Neural cell (in vitro differentiated cells): ENCODE data around the gene PTPRF. TPM values are rescaled to one million over a fixed set of nuclear protein-coding genes. Genes with fewer than 3 reads are reported as not detected.

ENCODE experiments used
- H2AFZ ChIP-seq: fragments of 200-600, 300-800 bp; sonication (generic), shearing (Covaris generic); 2 replicates; pipeline ENCODE4 v1.6.0; 2014; ENCODE audit warnings: low read depth, mild to moderate bottlenecking, antibody characterized with exemption, low read length, moderate library complexity
- H3F3A ChIP-seq: fragments of 200-600 bp; shearing (Covaris generic); 2 replicates; pipeline ENCODE4 v1.6.1; 2016; ENCODE audit warnings: mild to moderate bottlenecking, moderate library complexity, mixed read lengths, antibody characterized with exemption, low read length; ENCODE audit not compliant: insufficient read depth, poor library complexity, severe bottlenecking
- H3K27ac ChIP-seq: fragments of 200-600, 300-800 bp; sonication (generic), shearing (Covaris generic); 2 replicates; pipeline ENCODE4 v1.5.1; 2014; ENCODE audit warnings: mild to moderate bottlenecking, low read length, moderate library complexity
- H3K27me3 ChIP-seq: fragments of 300-800, 200-600 bp; sonication (generic), shearing (Covaris generic); 2 replicates; pipeline ENCODE4 v1.6.0; 2014; ENCODE audit warnings: mild to moderate bottlenecking, low read depth, low read length, moderate library complexity; ENCODE audit not compliant: insufficient read depth
- H3K36me3 ChIP-seq: fragments of 300-800, 200-600 bp; sonication (generic), shearing (Covaris generic); 2 replicates; pipeline ENCODE4 v1.5.1; 2014; ENCODE audit warnings: mild to moderate bottlenecking, antibody characterized with exemption, low read length, moderate library complexity; ENCODE audit not compliant: insufficient read depth
- H3K4me2 ChIP-seq: fragments of 300-800, 200-600 bp; sonication (generic), shearing (Covaris generic); 2 replicates; pipeline ENCODE4 v1.6.0; 2014; ENCODE audit warnings: mild to moderate bottlenecking, low read length
- H3K4me3 ChIP-seq: fragments of 300-800, 200-600 bp; sonication (generic), shearing (Covaris generic); 2 replicates; pipeline ENCODE4 v1.5.1; 2014; ENCODE audit warnings: mild to moderate bottlenecking, low read length, moderate library complexity
- H3K79me2 ChIP-seq: fragments of 200-600 bp; shearing (Covaris generic); replicated peaks from 2 replicates; pipeline ENCODE4 v1.6.0; 2014; ENCODE audit warnings: mild to moderate bottlenecking, low read length, moderate library complexity; ENCODE audit not compliant: insufficient read depth
- H3K9ac ChIP-seq: fragments of 300-800, 200-600 bp; sonication (generic), shearing (Covaris generic); 2 replicates; pipeline ENCODE4 v1.6.1; 2016; ENCODE audit warnings: mild to moderate bottlenecking, low read length, mixed read lengths
- H3K9me2 ChIP-seq: fragments of 200-600 bp; shearing (Covaris generic); 2 replicates; pipeline ENCODE4 v1.6.1; 2016; ENCODE audit warnings: mild to moderate bottlenecking, low read length, mixed read lengths; ENCODE audit not compliant: insufficient read depth
- H3K9me3 ChIP-seq: fragments of 200-600, 300-800 bp; sonication (generic), shearing (Covaris generic); 2 replicates; pipeline ENCODE4 v1.6.1; 2016; ENCODE audit warnings: mild to moderate bottlenecking, mixed run types, low read length, moderate library complexity, mixed read lengths
- H4K20me1 ChIP-seq: fragments of 200-600 bp; shearing (Covaris generic); 2 replicates; pipeline ENCODE4 v1.6.1; 2016; ENCODE audit warnings: mild to moderate bottlenecking, mixed run types; ENCODE audit not compliant: insufficient read depth
- CTCF ChIP-seq: fragments of 450-650 bp; IDR thresholded peaks from 2 replicates; pipeline ENCODE4 v1.5.1; 2014; ENCODE audit warnings: antibody characterized with exemption, mild to moderate bottlenecking, moderate library complexity; ENCODE audit not compliant: poor library complexity, severe bottlenecking
- EP300 ChIP-seq: fragments of 450-650 bp; conservative IDR thresholded peaks from 2 replicates; pipeline ENCODE4 v1.6.1; 2014; ENCODE audit warnings: antibody characterized with exemption, mild to moderate bottlenecking, moderate library complexity; ENCODE audit not compliant: poor library complexity, severe bottlenecking
- EZH2 ChIP-seq: fragments of 200-600, 300-800 bp; shearing (Covaris generic), sonication (generic); IDR thresholded peaks from 2 replicates; pipeline ENCODE4 v1.6.1; 2014; ENCODE audit warnings: antibody characterized with exemption, low read length, borderline replicate concordance, mild to moderate bottlenecking; ENCODE audit not compliant: insufficient read depth, poor library complexity, severe bottlenecking
- MXI1 ChIP-seq: fragments of 450-650 bp; conservative IDR thresholded peaks from 2 replicates; pipeline ENCODE4 v1.6.1; 2014; ENCODE audit warnings: antibody characterized with exemption, mild to moderate bottlenecking; ENCODE audit not compliant: poor library complexity, severe bottlenecking
- POLR2AphosphoS5 ChIP-seq: IDR thresholded peaks from 2 replicates; pipeline ENCODE4 v1.6.1; 2012
- RAD21 ChIP-seq: fragments of 450-650 bp; conservative IDR thresholded peaks from 2 replicates; pipeline ENCODE4 v1.6.1; 2014; ENCODE audit warnings: antibody characterized with exemption, mild to moderate bottlenecking, moderate library complexity
- REST ChIP-seq: IDR thresholded peaks from 2 replicates; pipeline ENCODE4 v1.6.1; 2012; ENCODE audit warnings: borderline replicate concordance
- SMC3 ChIP-seq: fragments of 450-650 bp; conservative IDR thresholded peaks from 2 replicates; pipeline ENCODE4 v1.6.1; 2014; ENCODE audit warnings: antibody characterized with exemption, mild to moderate bottlenecking, moderate library complexity; ENCODE audit not compliant: poor library complexity
- TAF1 ChIP-seq: IDR thresholded peaks from 2 replicates; pipeline ENCODE4 v1.6.1; 2012; ENCODE audit warnings: low read depth
- polyA plus RNA-seq: library from polyadenylated mRNA; depleted of rRNA; stranded (reverse); fragments of >200 nt; gene quantifications from 2 replicates; pipeline ENCODE4 v1.2.3, GENCODE V29; 2014

PTPRF gene
- polyA plus RNA-seq, 1 donor from 2014 or later = 66.6 TPM

- Histone ChIP-seq H4K20me1 (no peaks in the 10 kb centered on the region), H3K4me3 (no peak overlapping the region), H3K9me3 (no peaks in the 10 kb centered on the region), H3K79me2 (no peaks in the 10 kb centered on the region), H2AFZ (no peak overlapping the region), H3K9ac (no peak overlapping the region), H3K4me2 (no peak overlapping the region), H3K36me3 (peaks cover 6% of the 10 kb centered on the region), H3K27ac (no peak overlapping the region), H3K27me3 (no peaks in the 10 kb centered on the region), H3F3A (no peaks in the 10 kb centered on the region), H3K9me2 (no peaks in the 10 kb centered on the region)
- TF ChIP-seq POLR2AphosphoS5 (no peak), MXI1 (no peak), EZH2 (no peak), CTCF (no peak), EP300 (no peak), REST (no peak), RAD21 (no peak), SMC3 (no peak)
These were observed 129.7 kb downstream of the PTPRF start for GRCh38 chr1:43660355-43660754.

GRCh38 chr1:43664369-43664768 is 133.7 kb downstream of the PTPRF start:
- Histone ChIP-seq H3K9ac (no peak overlapping the region), H3K27ac (no peak overlapping the region), H3K9me3 (no peaks in the 10 kb centered on the region), H3K9me2 (no peaks in the 10 kb centered on the region), H3F3A (no peaks in the 10 kb centered on the region), H4K20me1 (no peaks in the 10 kb centered on the region), H3K36me3 (peaks cover 6% of the 10 kb centered on the region), H3K4me2 (no peak overlapping the region), H2AFZ (no peak overlapping the region), H3K79me2 (no peaks in the 10 kb centered on the region), H3K4me3 (no peak overlapping the region), H3K27me3 (no peaks in the 10 kb centered on the region)
- no peak for TF ChIP-seq EZH2
- no peak for TF ChIP-seq SMC3
- no peak for TF ChIP-seq EP300
- no peak for TF ChIP-seq CTCF
- TF ChIP-seq RAD21 = no peak
- no peak for TF ChIP-seq REST
- TF ChIP-seq POLR2AphosphoS5 = no peak
- TF ChIP-seq MXI1 = no peak
- TF ChIP-seq TAF1 = no peak
